Adrenal gland (tissue), 5 donors: Measurements from ENCODE around the gene WDR59.

ENCODE experiments used
- CTCF ChIP-seq, 6 experiments: fragments of 450-650 bp in 4 of 6; fragments of 200-600 bp in 2 of 6; sonication (generic) in 1 of 6; IDR thresholded peaks; 1 replicate in 5 of 6; 2 replicates in 1 of 6; pipeline versions ENCODE4 v1.5.1 to v1.8.0; 2016 to 2021; ENCODE audit warnings: antibody characterized with exemption in 6 of 6, mild to moderate bottlenecking in 2 of 6, moderate library complexity in 1 of 6
- POLR2A ChIP-seq, 2 donors: fragments of 450-650 bp; IDR thresholded peaks; one replicate each; pipeline ENCODE4 v1.6.1; 2017; ENCODE audit warnings: antibody characterized with exemption in 2 of 2, mild to moderate bottlenecking in 2 of 2, moderate library complexity in 1 of 2
- donor health status: DM: no; HTN: no; CAD: no.

GRCh38 chr16:74995986-74996385, 11.1 kb upstream of the WDR59 start:
- TF ChIP-seq CTCF (IDR thresholded peaks at IDR 0.05) = no peak
- no peak for TF ChIP-seq POLR2A (IDR thresholded peaks at IDR 0.05)
